ENCODE measurements around the gene OBSCN. TPM values are rescaled to one million over a fixed set of nuclear protein-coding genes. Genes with fewer than 3 reads are reported as not detected.

OBSCN gene
- total RNA-seq, 1 experiment from 2014 or later: 29.1 TPM

- intact Hi-C loops (cut with micrococcal nuclease): no loop called here
- Histone ChIP-seq H3K9me3 (ENCODE audit: low read length) (peaks cover 9% of the 10 kb centered on the region; the same call in 1 of the 2 replicates), H3K79me2 (ENCODE audit: low read length) (no peaks in the 10 kb centered on the region), H3K27me3 (ENCODE audit: low read length) (no peaks in the 10 kb centered on the region), H3F3A (ENCODE audit: low read length, unreplicated experiment) (no peaks in the 10 kb centered on the region), H3K9me2 (replicated peaks; ENCODE audit: low read length) (no peaks in the 10 kb centered on the region), H3K9ac (ENCODE audit: low read length) (no peak overlapping the region), H3K4me2 (ENCODE audit: low read length) (no peak overlapping the region), H3K4me3 (ENCODE audit: low read length) (no peak overlapping the region), H3K27ac (ENCODE audit: low read length) (no peak overlapping the region), H4K20me1 (ENCODE audit: low read length) (no peaks in the 10 kb centered on the region), H3K4me1 (ENCODE audit: insufficient read depth, low read length) (no peaks in the 10 kb centered on the region), H2AFZ (ENCODE audit: low read length) (no peak overlapping the region), H3K36me3 (ENCODE audit: low read depth, low read length) (peaks cover 6% of the 10 kb centered on the region; the same call in 1 of the 2 replicates)
- TF ChIP-seq EZH2 (IDR thresholded peaks at IDR 0.05; ENCODE audit: low read length, unreplicated experiment): no peak
- TF ChIP-seq EZH2phosphoT487 (IDR thresholded peaks at IDR 0.05; ENCODE audit: borderline replicate concordance, low read length): no peak
- TF ChIP-seq CTCF (conservative IDR thresholded peaks at IDR 0.05; ENCODE audit: low read depth, low read length): peak; percentile 57
- ChIA-PET POLR2A (ENCODE audit: unreplicated experiment) (no interaction called here), CTCF (no interaction called here)
- DNase-seq (no peak), ATAC-seq (0 out of 2 replicates have a peak, but pooled peaks have one; percentile 31)
- BruUV-seq (replicated peaks): no TSS peak
Measured at GRCh38 chr1:228340686-228341449, 133.0 kb downstream of the OBSCN start.

GRCh38 chr1:228341450-228341813, 133.6 kb downstream of the OBSCN start:
- Histone ChIP-seq H3K4me1 (ENCODE audit: insufficient read depth, low read length) (no peaks in the 10 kb centered on the region), H3K27ac (ENCODE audit: low read length) (no peak overlapping the region), H3F3A (ENCODE audit: low read length, unreplicated experiment) (no peaks in the 10 kb centered on the region), H3K9me3 (ENCODE audit: low read length) (peaks cover 9% of the 10 kb centered on the region; the same call in 1 of the 2 replicates), H3K9me2 (replicated peaks; ENCODE audit: low read length) (no peaks in the 10 kb centered on the region), H3K27me3 (ENCODE audit: low read length) (no peaks in the 10 kb centered on the region), H3K36me3 (ENCODE audit: low read depth, low read length) (peaks cover 6% of the 10 kb centered on the region; the same call in 1 of the 2 replicates), H2AFZ (ENCODE audit: low read length) (no peak overlapping the region), H3K4me3 (ENCODE audit: low read length) (no peak overlapping the region), H3K4me2 (ENCODE audit: low read length) (no peak overlapping the region), H3K79me2 (ENCODE audit: low read length) (no peaks in the 10 kb centered on the region), H4K20me1 (ENCODE audit: low read length) (no peaks in the 10 kb centered on the region), H3K9ac (ENCODE audit: low read length) (no peak overlapping the region)
- ChIA-PET POLR2A (ENCODE audit: unreplicated experiment) (no interaction called here), CTCF (no interaction called here)
- BruUV-seq (replicated peaks): no TSS peak
- DNase-seq (no peak), ATAC-seq (no peak)
- intact Hi-C loops (cut with micrococcal nuclease): no loop called here
- TF ChIP-seq EZH2phosphoT487 (IDR thresholded peaks at IDR 0.05; ENCODE audit: borderline replicate concordance, low read length) (no peak), CTCF (conservative IDR thresholded peaks at IDR 0.05; ENCODE audit: low read depth, low read length) (no peak), EZH2 (IDR thresholded peaks at IDR 0.05; ENCODE audit: low read length, unreplicated experiment) (no peak)

All from PC-3 (cell line).